IMR-90 (cell line): ENCODE measurements around the gene OFD1. TPM values are rescaled to one million over a fixed set of nuclear protein-coding genes. Genes with fewer than 3 reads are reported as not detected.

Experiments
- ATAC-seq: fragments of 200-7000 bp; cut with Tn5 transposase; 2 replicates; pipeline ENCODE4 v1.9.1; 2020; ENCODE audit warnings: low read depth, mild to moderate bottlenecking, moderate library complexity
- BruUV-seq: library from RNA; stranded (reverse); fragments of 400-500 nt; replicated peaks from 2 replicates; lab custom pipeline; 2021; lab: Mats Ljungman, UMichigan
- CTCF ChIA-PET: fragments of 300-600 bp; formaldehyde crosslinking; extraction: SDS; loops from one replicate; lab custom pipeline; 2021; ENCODE audit warnings: antibody characterized with exemption; lab: Yijun Ruan, JAX
- POLR2A ChIA-PET: fragments of 300-600 bp; sonication (Branson Sonifier 250); formaldehyde crosslinking; loops from one replicate; lab custom pipeline; 2022; ENCODE audit warnings: antibody characterized with exemption; ENCODE audit not compliant: unreplicated experiment; lab: Charles Lee
- DNase-seq: peaks from one replicate; pipeline ENCODE4 v3.0.0; 2013
- H2AFZ ChIP-seq: replicated peaks from 2 replicates; pipeline ENCODE3; 2013; ENCODE audit warnings: low read length, mild to moderate bottlenecking; ENCODE audit not compliant: poor library complexity
- H2AK5ac ChIP-seq: 2 replicates; pipeline ENCODE4 v1.6.1; 2013; ENCODE audit warnings: low read depth, low read length, inconsistent platforms
- H2AK9ac ChIP-seq: replicated peaks from 2 replicates; pipeline ENCODE3; 2013; ENCODE audit warnings: mild to moderate bottlenecking, low read depth, low read length, moderate library complexity; ENCODE audit not compliant: poor library complexity
- H2BK120ac ChIP-seq: 2 replicates; pipeline ENCODE4 v1.6.1; 2013; ENCODE audit warnings: low read depth, low read length, inconsistent platforms
- H2BK15ac ChIP-seq: 3 replicates; pipeline ENCODE4 v1.6.1; 2013; ENCODE audit warnings: low read depth, low read length, inconsistent platforms
- H2BK20ac ChIP-seq: 2 replicates; pipeline ENCODE4 v1.6.1; 2013; ENCODE audit warnings: low read depth, mild to moderate bottlenecking, inconsistent platforms, low read length, moderate library complexity
- H2BK5ac ChIP-seq: 2 replicates; pipeline ENCODE4 v1.6.1; 2013; ENCODE audit warnings: mild to moderate bottlenecking, low read depth, low read length, inconsistent platforms; ENCODE audit not compliant: poor library complexity, severe bottlenecking
- H3K14ac ChIP-seq: replicated peaks from 2 replicates; pipeline ENCODE4 v1.6.1; 2013; ENCODE audit warnings: low read depth, low read length, inconsistent platforms
- H3K18ac ChIP-seq: 2 replicates; pipeline ENCODE4 v1.6.1; 2013; ENCODE audit warnings: low read depth, low read length, control low read depth
- H3K23ac ChIP-seq: 2 replicates; pipeline ENCODE4 v1.6.1; 2013; ENCODE audit warnings: low read depth, low read length, inconsistent platforms
- H3K27ac ChIP-seq: 2 replicates; pipeline ENCODE4 v1.5.1; 2013; ENCODE audit warnings: mild to moderate bottlenecking, control low read depth, low read length; ENCODE audit not compliant: insufficient read depth
- H3K27me3 ChIP-seq: 2 replicates; pipeline ENCODE4 v1.6.1; 2013; ENCODE audit warnings: low read length; ENCODE audit not compliant: control insufficient read depth, insufficient read depth
- H3K36me3 ChIP-seq: 2 replicates; pipeline ENCODE4 v1.6.1; 2013; ENCODE audit warnings: low read length, mixed read lengths; ENCODE audit not compliant: control insufficient read depth, insufficient read depth
- H3K4ac ChIP-seq: 2 replicates; pipeline ENCODE4 v1.6.1; 2013; ENCODE audit warnings: low read depth, low read length, inconsistent platforms
- H3K4me1 ChIP-seq: 2 replicates; pipeline ENCODE4 v1.6.1; 2013; ENCODE audit warnings: low read length, mixed read lengths; ENCODE audit not compliant: control insufficient read depth, insufficient read depth
- H3K4me2 ChIP-seq: 2 replicates; pipeline ENCODE4 v1.6.1; 2013; ENCODE audit warnings: low read depth, mild to moderate bottlenecking, control low read depth, low read length, moderate library complexity
- H3K4me3 ChIP-seq: 2 replicates; pipeline ENCODE4 v1.5.1; 2013; ENCODE audit warnings: low read depth, mild to moderate bottlenecking, control low read depth, low read length, moderate library complexity; ENCODE audit not compliant: insufficient read depth
- H3K56ac ChIP-seq: 2 replicates; pipeline ENCODE4 v1.6.1; 2013; ENCODE audit warnings: low read length, inconsistent platforms; ENCODE audit not compliant: insufficient read depth; ENCODE audit errors: extremely low read depth
- H3K79me1 ChIP-seq, 2 experiments: 2 replicates each; pipeline ENCODE4 v1.6.1; 2013; ENCODE audit warnings: low read length in 2 of 2, inconsistent platforms in 1 of 2, low read depth in 1 of 2
- H3K9ac ChIP-seq: 2 replicates; pipeline ENCODE4 v1.6.1; 2013; ENCODE audit warnings: low read depth, low read length, control low read depth
- H3K9me1 ChIP-seq: 2 replicates; pipeline ENCODE4 v1.6.1; 2013; ENCODE audit warnings: low read length, inconsistent platforms; ENCODE audit not compliant: insufficient read depth
- H3K9me3 ChIP-seq: 2 replicates; pipeline ENCODE4 v1.6.1; 2013; ENCODE audit warnings: low read length; ENCODE audit not compliant: control insufficient read depth, insufficient read depth
- H4K20me1 ChIP-seq: 2 replicates; pipeline ENCODE4 v1.6.1; 2013; ENCODE audit warnings: low read length, inconsistent platforms; ENCODE audit not compliant: insufficient read depth
- H4K5ac ChIP-seq: 2 replicates; pipeline ENCODE4 v1.6.1; 2013; ENCODE audit warnings: mild to moderate bottlenecking, low read depth, low read length, control low read depth
- H4K8ac ChIP-seq, 2 experiments: 2 replicates each; pipeline ENCODE4 v1.6.1; 2013; ENCODE audit warnings: low read depth in 2 of 2, low read length in 2 of 2, control low read depth in 1 of 2, inconsistent platforms in 1 of 2
- H4K91ac ChIP-seq: 2 replicates; pipeline ENCODE4 v1.6.1; 2013; ENCODE audit warnings: low read depth, low read length, inconsistent platforms; ENCODE audit not compliant: insufficient read depth
- CTCF ChIP-seq: conservative IDR thresholded peaks from 2 replicates; pipeline ENCODE4 v1.5.1; 2012; ENCODE audit warnings: mild to moderate bottlenecking, low read depth, low read length, improper control_type of control experiment
- RAD21 ChIP-seq: IDR thresholded peaks from 2 replicates; pipeline ENCODE4 v1.6.1; 2012; ENCODE audit warnings: low read length, improper control_type of control experiment
- RCOR1 ChIP-seq: IDR thresholded peaks from 2 replicates; pipeline ENCODE4 v1.6.1; 2012; ENCODE audit warnings: mild to moderate bottlenecking, low read length, improper control_type of control experiment; ENCODE audit not compliant: insufficient replicate concordance
- USF2 ChIP-seq: fragments of 150-350 bp; IDR thresholded peaks from 2 replicates; pipeline ENCODE4 v1.6.1; 2017; ENCODE audit warnings: mild to moderate bottlenecking, antibody characterized with exemption, low read length, low read depth
- WGBS, 2 experiments: methylation state at CpG; one replicate each; pipeline versions ENCODE4 v1.1.5 to v1.1.7; 2013; ENCODE audit warnings: missing lambda C conversion rate in 2 of 2; ENCODE audit not compliant: insufficient read length in 1 of 2; ENCODE audit errors: extremely low coverage in 2 of 2; 5-methylcytosine and 5-hydroxymethylcytosine counted together
- dilution Hi-C: fragments of 300-500 bp; cut with HindIII; formaldehyde crosslinking; loops from one replicate; pipeline ENCODE4 v1.14.3; 2018; ENCODE audit warnings: low sequenced_read_pairs; ENCODE audit not compliant: unreplicated experiment
- in situ Hi-C: fragments of 300-500 bp; cut with MboI; formaldehyde crosslinking; loops from 3 replicates; pipeline ENCODE4 v1.14.3; 2019; ENCODE audit warnings: low sequenced_read_pairs, inconsistent platforms, mixed read lengths
- intact Hi-C: fragments of 100-400 bp; cut with micrococcal nuclease; formaldehyde crosslinking; loops from 2 replicates; pipeline ENCODE4 v1.10.0; 2022
- polyA plus RNA-seq, 3 experiments: library from polyadenylated mRNA; depleted of rRNA; stranded (reverse); fragments of >200 nt; gene quantifications; 2 replicates each; pipeline ENCODE4 v1.2.3, GENCODE V29; 2012; ENCODE audit warnings: low replicate concordance in 1 of 3
- total RNA-seq: library from RNA; depleted of rRNA; stranded (reverse); fragments of >200 nt; gene quantifications from 2 replicates; pipeline ENCODE4 v1.2.3, GENCODE V29; 2012

OFD1 gene
- total and polyA plus RNA-seq, 2 of the 4 experiments (the other 2 are of a cell fraction) = 8.4 to 8.6 TPM

- Histone ChIP-seq H3K23ac (no peak overlapping the region), H3K27ac (0 out of 2 replicates have a peak overlapping the region, but pooled peaks have one; percentile 20), H2BK120ac (no peak overlapping the region), H3K36me3 (peaks cover 22% of the 10 kb centered on the region), H2AK5ac (peak overlapping the region; percentile 23), H2BK15ac (no peak overlapping the region), H3K9me3 (no peaks in the 10 kb centered on the region), H3K18ac (no peak overlapping the region), H3K14ac (no peak overlapping the region), H3K56ac (no peak overlapping the region), H2AFZ (no peak overlapping the region), H3K27me3 (no peaks in the 10 kb centered on the region), H4K5ac (no peak overlapping the region), H2BK5ac (no peak overlapping the region), H3K4me1 (peaks cover 15% of the 10 kb centered on the region), H3K9me1 (peaks cover 16% of the 10 kb centered on the region), H3K4ac (0 out of 2 replicates have a peak overlapping the region, but pooled peaks have one; percentile 22), H3K4me2 (no peak overlapping the region), H2AK9ac (no peak overlapping the region), H4K91ac (no peak overlapping the region), H3K79me1 (peaks cover 20 to 37% of the 10 kb centered on the region in 2 experiments), H3K9ac (no peak overlapping the region), H3K4me3 (no peak overlapping the region), H4K8ac (peak overlapping the region in 1 of 2 experiments; percentile 55; a peak in 1 of 4 replicates), H4K20me1 (peaks cover 9% of the 10 kb centered on the region; the same call in 1 of the 2 replicates), H2BK20ac (no peak overlapping the region)
- in situ Hi-C loops (no loop called here), intact Hi-C loops (no loop called here), dilution Hi-C loops (no loop called here)
- ATAC-seq (no peak), DNase-seq (no peak)
- ChIA-PET CTCF (no interaction called here), POLR2A (no interaction called here)
- TF ChIP-seq USF2 (no peak), CTCF (no peak), RCOR1 (no peak), RAD21 (no peak)
- no TSS peak for BruUV-seq
- WGBS, 2 experiments = 93% methylated on average over 4 of the region's 6 CpGs; no CpG with 5 or more reads in 1 of the 2 experiments
These were observed 17.6 kb upstream of the OFD1 start for GRCh38 chrX:13716905-13717304.
